ENCODE data around the gene FUCA1. TPM values are rescaled to one million over a fixed set of nuclear protein-coding genes. Genes with fewer than 3 reads are reported as not detected.
"Not testable (repeated sequence)": the region's sequence is repeated elsewhere in the genome, so short reads cannot be mapped to it uniquely, and the experiment has no call there.

The FUCA1 gene
- total RNA-seq, 3 donors from 2014 or later, result 82.2 to 171 (median 159) TPM

GRCh38 chr1:23805025-23805424, 63.1 kb downstream of the FUCA1 start:
- intact Hi-C loops (cut with DNase I, micrococcal nuclease), result loop anchor here in 1 of 2 donors (10.0 kb wide), 1 partner anchor 220 kb away; no protein-coding TSS in a partner anchor
- TF ChIP-seq CTCF (IDR thresholded peaks at IDR 0.05), result no peak
- H3K36me3 ChIP-seq (ENCODE audit: low read depth), result no peaks in the 10 kb centered on the region

GRCh38 chr1:23804183-23804835, 63.8 kb downstream of the FUCA1 start:
- Histone ChIP-seq H3K36me3 (ENCODE audit: low read depth) (no peaks in the 10 kb centered on the region), H3K9me3 (no peaks in the 10 kb centered on the region), H3K4me3 (no peak overlapping the region), H3K4me1 (ENCODE audit: low read depth) (peaks cover 13% of the 10 kb centered on the region)
- no peak for TF ChIP-seq CTCF (IDR thresholded peaks at IDR 0.05)
- intact Hi-C loops (cut with DNase I, micrococcal nuclease), result loop anchor here in 1 of 2 donors (10.0 kb wide), 1 partner anchor 220 kb away; no protein-coding TSS in a partner anchor
- ATAC-seq, result no peak
- DNase-seq, result no peak

More at GRCh38 chr1:23805025-23805424, 63.1 kb downstream of the FUCA1 start:
- DNase-seq (no peak), ATAC-seq (no peak)
- H3K9me3 ChIP-seq, result no peaks in the 10 kb centered on the region
- peaks cover 9% of the 10 kb centered on the region for H3K4me1 ChIP-seq (ENCODE audit: low read depth)
- H3K4me3 ChIP-seq, result no peak overlapping the region

GRCh38 chr1:23803674-23804073, 64.4 kb downstream of the FUCA1 start:
- no peak for TF ChIP-seq CTCF (IDR thresholded peaks at IDR 0.05)
- no peaks in the 10 kb centered on the region for H3K9me3 ChIP-seq
- no peaks in the 10 kb centered on the region for H3K36me3 ChIP-seq (ENCODE audit: low read depth)
- intact Hi-C loops (cut with DNase I, micrococcal nuclease), result loop anchor here in 1 of 2 donors (10.0 kb wide), 1 partner anchor 221 kb away; no protein-coding TSS in a partner anchor
- H3K4me3 ChIP-seq, result no peak overlapping the region
- DNase-seq (no peak), ATAC-seq (no peak)
- peaks cover 16% of the 10 kb centered on the region for H3K4me1 ChIP-seq (ENCODE audit: low read depth)

GRCh38 chr1:23802809-23803342, 65.2 kb downstream of the FUCA1 start:
- intact Hi-C loops (cut with DNase I, micrococcal nuclease), result loop anchor here in 1 of 2 donors (10.0 kb wide), 1 partner anchor 222 kb away; no protein-coding TSS in a partner anchor
- not testable (repeated sequence) for H3K4me3 ChIP-seq; DNase-seq; H3K36me3 ChIP-seq (ENCODE audit: low read depth); H3K9me3 ChIP-seq; ATAC-seq
- H3K4me1 ChIP-seq (ENCODE audit: low read depth), result peaks cover 17% of the 10 kb centered on the region

GRCh38 chr1:23801876-23802275, 66.2 kb downstream of the FUCA1 start:
- no peak for ATAC-seq
- intact Hi-C loops (cut with DNase I, micrococcal nuclease), result loop anchor here in 1 of 2 donors (10.0 kb wide), 1 partner anchor 223 kb away; no protein-coding TSS in a partner anchor
- TF ChIP-seq CTCF (IDR thresholded peaks at IDR 0.05), result no peak
- H3K4me3 ChIP-seq, result no peak overlapping the region
- H3K9me3 ChIP-seq, result no peaks in the 10 kb centered on the region
- no peaks in the 10 kb centered on the region for H3K36me3 ChIP-seq (ENCODE audit: low read depth)
- peak in 2 of 3 donors; percentile 43 to 60 for DNase-seq
- peaks cover 23% of the 10 kb centered on the region for H3K4me1 ChIP-seq (ENCODE audit: low read depth)

GRCh38 chr1:23801338-23801748, 66.7 kb downstream of the FUCA1 start:
- Histone ChIP-seq H3K4me1 (ENCODE audit: low read depth) (peaks cover 26% of the 10 kb centered on the region), H3K9me3 (no peaks in the 10 kb centered on the region), H3K36me3 (ENCODE audit: low read depth) (no peaks in the 10 kb centered on the region), H3K4me3 (peak overlapping the region; percentile 90)
- intact Hi-C loops (cut with DNase I, micrococcal nuclease), result loop anchor here in 1 of 2 donors (10.0 kb wide), 1 partner anchor 223 kb away; no protein-coding TSS in a partner anchor
- peak in 2 of 3 donors; percentile 59 to 69 for DNase-seq
- no peak for TF ChIP-seq CTCF (IDR thresholded peaks at IDR 0.05)
- no peak for ATAC-seq
